CD4-positive, alpha-beta T cell (primary cell): ENCODE data around the gene CARS2. TPM values are rescaled to one million over a fixed set of nuclear protein-coding genes. Genes with fewer than 3 reads are reported as not detected.
A peak's percentile ranks its signal among the peaks of the same experiment; 100 is the strongest.

ENCODE experiments used
- ATAC-seq: fragments of 200-7000 bp; cut with Tn5 transposase; one replicate; pipeline ENCODE4 v1.10.0; 2022; ENCODE audit warnings: mild to moderate bottlenecking; ENCODE audit not compliant: poor library complexity
- CTCF ChIA-PET: fragments of 350-600 bp; sonication (Branson Sonifier 250); formaldehyde crosslinking; loops from one replicate; lab custom pipeline; 2021; ENCODE audit warnings: antibody characterized with exemption, inconsistent platforms; lab: Charles Lee
- POLR2A ChIA-PET: fragments of 350-600 bp; sonication (Branson Sonifier 250); formaldehyde crosslinking; loops from one replicate; lab custom pipeline; 2021; ENCODE audit warnings: antibody characterized with exemption, inconsistent platforms; lab: Charles Lee
- DNase-seq, 14 experiments: peaks; one replicate each; pipeline ENCODE4 v3.0.0-alpha.2; 2013 to 2020; ENCODE audit warnings: mixed read lengths in 2 of 14
- H3K27ac ChIP-seq, 2 donors: one replicate each; pipeline versions ENCODE4 v1.5.1 to v1.7.0; 2013; ENCODE audit warnings: low read length in 2 of 2, low read depth in 1 of 2, mild to moderate bottlenecking in 1 of 2
- H3K27me3 ChIP-seq, 2 experiments: 1 replicate in 1 of 2; 2 replicates in 1 of 2; pipeline versions ENCODE4 v1.6.1 to v1.7.0; 2013; ENCODE audit warnings: low read length in 2 of 2, control low read depth in 1 of 2, mild to moderate bottlenecking in 1 of 2, moderate library complexity in 1 of 2; ENCODE audit not compliant: insufficient read depth in 2 of 2, control insufficient read depth in 1 of 2
- H3K36me3 ChIP-seq: one replicate; pipeline ENCODE4 v1.6.1; 2013; ENCODE audit warnings: low read length, control low read depth; ENCODE audit not compliant: insufficient read depth
- H3K4me1 ChIP-seq: one replicate; pipeline ENCODE4 v1.6.1; 2013; ENCODE audit warnings: low read length, control low read depth; ENCODE audit not compliant: insufficient read depth
- H3K4me3 ChIP-seq: one replicate; pipeline ENCODE4 v1.5.1; 2013; ENCODE audit warnings: mild to moderate bottlenecking, low read length, moderate library complexity
- H3K9me3 ChIP-seq, 2 experiments: 1 replicate in 1 of 2; 2 replicates in 1 of 2; pipeline versions ENCODE4 v1.6.1 to v1.7.0; 2013; ENCODE audit warnings: low read length in 2 of 2, mild to moderate bottlenecking in 2 of 2, control low read depth in 1 of 2, moderate library complexity in 1 of 2; ENCODE audit not compliant: control insufficient read depth in 1 of 2, insufficient read depth in 1 of 2
- H3K27ac Mint-ChIP-seq: one replicate; pipeline ENCODE4 v1.8.0; 2020; ENCODE audit warnings: mixed read lengths
- H3K27me3 Mint-ChIP-seq: one replicate; pipeline ENCODE4 v1.8.0; 2021; ENCODE audit warnings: mixed read lengths
- H3K36me3 Mint-ChIP-seq: one replicate; pipeline ENCODE4 v1.8.0; 2021; ENCODE audit warnings: low read depth, mixed read lengths
- H3K4me1 Mint-ChIP-seq: one replicate; pipeline ENCODE4 v1.8.0; 2021; ENCODE audit warnings: low read depth, mixed read lengths
- H3K4me3 Mint-ChIP-seq: one replicate; pipeline ENCODE4 v1.8.0; 2020; ENCODE audit warnings: mild to moderate bottlenecking, mixed read lengths
- H3K9me3 Mint-ChIP-seq: one replicate; pipeline ENCODE4 v1.8.0; 2020; ENCODE audit warnings: mixed read lengths
- intact Hi-C, 2 experiments: fragments of 100-400 bp; cut with DNase I in 1 of 2; cut with micrococcal nuclease in 1 of 2; formaldehyde crosslinking; loops; one replicate each; pipeline versions ENCODE4 v1.15.1 to v1.9.0; 2023 to 2025; cut with DNase I, micrococcal nuclease
- total RNA-seq, 174 experiments: library from RNA in 2 of 174; stranded (reverse) in 2 of 174; gene quantifications; one replicate each; pipeline ENCODE4 v1.2.3 and lab custom pipeline; 2021 to 2026
- TF ChIP-seq, protein P1 (sequence below): fragments of 200-600 bp; IDR thresholded peaks from one replicate; pipeline ENCODE4 v1.8.0; 2022; ENCODE audit warnings: antibody characterized with exemption, mild to moderate bottlenecking

Gene CARS2
- total RNA-seq, 2 experiments from 2014 or later = 50.2 to 56.5 TPM

DNA sequence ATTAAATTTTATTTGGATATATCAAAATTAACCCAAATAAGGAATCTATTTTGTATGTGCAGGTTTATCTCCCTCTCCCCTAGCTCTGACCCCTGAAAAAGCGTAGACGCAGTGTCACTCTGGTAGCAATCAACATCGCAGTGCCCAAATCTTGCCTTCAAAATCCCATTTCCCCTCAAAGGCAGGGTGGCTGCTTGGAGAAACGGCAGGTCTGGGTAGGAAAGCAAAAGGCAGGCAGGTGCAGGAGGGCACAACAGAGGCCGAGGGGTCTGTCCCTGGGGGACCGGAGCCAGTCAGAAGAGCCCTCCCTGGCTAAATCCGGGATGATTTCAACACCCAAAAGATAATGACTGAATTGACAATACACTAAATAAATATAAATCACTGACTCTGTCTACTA lies 48.7 kb downstream of the CARS2 start:
- TF ChIP-seq, protein P1, sequence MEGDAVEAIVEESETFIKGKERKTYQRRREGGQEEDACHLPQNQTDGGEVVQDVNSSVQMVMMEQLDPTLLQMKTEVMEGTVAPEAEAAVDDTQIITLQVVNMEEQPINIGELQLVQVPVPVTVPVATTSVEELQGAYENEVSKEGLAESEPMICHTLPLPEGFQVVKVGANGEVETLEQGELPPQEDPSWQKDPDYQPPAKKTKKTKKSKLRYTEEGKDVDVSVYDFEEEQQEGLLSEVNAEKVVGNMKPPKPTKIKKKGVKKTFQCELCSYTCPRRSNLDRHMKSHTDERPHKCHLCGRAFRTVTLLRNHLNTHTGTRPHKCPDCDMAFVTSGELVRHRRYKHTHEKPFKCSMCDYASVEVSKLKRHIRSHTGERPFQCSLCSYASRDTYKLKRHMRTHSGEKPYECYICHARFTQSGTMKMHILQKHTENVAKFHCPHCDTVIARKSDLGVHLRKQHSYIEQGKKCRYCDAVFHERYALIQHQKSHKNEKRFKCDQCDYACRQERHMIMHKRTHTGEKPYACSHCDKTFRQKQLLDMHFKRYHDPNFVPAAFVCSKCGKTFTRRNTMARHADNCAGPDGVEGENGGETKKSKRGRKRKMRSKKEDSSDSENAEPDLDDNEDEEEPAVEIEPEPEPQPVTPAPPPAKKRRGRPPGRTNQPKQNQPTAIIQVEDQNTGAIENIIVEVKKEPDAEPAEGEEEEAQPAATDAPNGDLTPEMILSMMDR = no peak
- peaks cover 4% of the 10 kb centered on the region for H3K9me3 Mint-ChIP-seq
- CTCF ChIA-PET = no interaction called here

DNA sequence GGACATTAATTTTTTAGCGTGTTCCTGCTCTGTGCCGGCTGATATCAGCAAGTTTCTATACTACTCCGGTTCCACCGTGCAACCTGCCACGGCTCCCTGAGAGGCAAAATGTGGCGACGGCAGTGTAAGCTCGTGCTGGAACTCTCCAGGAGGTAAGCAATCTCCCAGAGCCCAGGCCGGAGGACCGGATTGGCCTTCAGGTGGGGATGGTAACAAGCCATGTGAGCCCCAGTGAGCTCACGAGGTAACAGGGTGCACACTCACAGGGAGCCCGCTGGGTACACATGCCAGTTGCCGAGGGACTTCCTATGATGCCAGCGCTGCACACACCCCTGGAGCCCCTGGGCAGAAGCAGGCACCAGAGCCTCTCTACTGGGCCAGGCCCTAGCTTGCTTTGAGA lies 52.1 kb downstream of the CARS2 start:
- H3K36me3 Mint-ChIP-seq = peaks cover 62% of the 10 kb centered on the region
- TF ChIP-seq, protein P1 = no peak
- H3K4me1 Mint-ChIP-seq = peaks cover 26% of the 10 kb centered on the region
- ChIA-PET CTCF (no interaction called here), POLR2A (interaction anchor here (1.3 kb wide), 1 partner anchor 10 kb away, joined by 5 read pairs; no protein-coding TSS in a partner anchor)
- intact Hi-C loops = no loop called here
- H3K27ac Mint-ChIP-seq = no peak overlapping the region
- DNase-seq (no peak), ATAC-seq (no peak)
- H3K27me3 Mint-ChIP-seq = no peaks in the 10 kb centered on the region
- H3K4me3 ChIP-seq = no peak overlapping the region
- H3K27ac ChIP-seq = no peak overlapping the region
- H3K9me3 ChIP-seq = no peaks in the 10 kb centered on the region
- peaks cover 8% of the 10 kb centered on the region for H3K4me1 ChIP-seq
- no peaks in the 10 kb centered on the region for H3K27me3 ChIP-seq
- H3K36me3 ChIP-seq = peaks cover 38% of the 10 kb centered on the region
- no peak overlapping the region for H3K4me3 Mint-ChIP-seq
- H3K9me3 Mint-ChIP-seq = no peaks in the 10 kb centered on the region

More for the DNA sequence above, 48.7 kb downstream of the CARS2 start:
- peaks cover 0 to 3% of the 10 kb centered on the region in 2 experiments for H3K9me3 ChIP-seq
- POLR2A ChIA-PET = no interaction called here
- peaks cover 11% of the 10 kb centered on the region for H3K4me1 ChIP-seq
- Mint-ChIP-seq H3K27ac (no peak overlapping the region), H3K27me3 (no peaks in the 10 kb centered on the region), H3K36me3 (peaks cover 77% of the 10 kb centered on the region), H3K4me3 (no peak overlapping the region), H3K4me1 (peaks cover 39% of the 10 kb centered on the region)
- no peak overlapping the region for H3K4me3 ChIP-seq
- intact Hi-C loops = no loop called here
- no peaks in the 10 kb centered on the region for H3K27me3 ChIP-seq
- no peak overlapping the region for H3K27ac ChIP-seq
- ATAC-seq = no peak
- H3K36me3 ChIP-seq = peaks cover 38% of the 10 kb centered on the region
- no peak for DNase-seq

DNA sequence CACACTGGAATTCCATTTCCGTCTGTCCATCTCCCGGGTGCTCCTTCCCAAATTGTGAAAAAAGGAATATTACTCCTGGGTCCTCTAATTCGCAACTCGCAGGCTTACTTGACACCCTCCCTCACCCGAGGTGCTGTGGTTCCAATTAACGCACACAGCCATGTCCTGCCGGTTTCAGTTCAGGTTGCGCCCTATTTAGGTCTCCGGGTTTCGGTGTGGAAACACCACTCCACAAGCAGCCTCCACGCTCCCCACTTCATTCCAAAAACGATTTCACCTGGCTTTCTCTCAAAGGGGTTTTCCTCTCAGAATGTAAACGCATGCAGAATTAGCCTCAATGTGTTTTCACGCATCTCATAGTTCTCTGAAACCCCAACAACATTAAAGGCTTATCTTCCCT lies 52.6 kb downstream of the CARS2 start:
- TF ChIP-seq, protein P1 = no peak
- Histone ChIP-seq H3K4me3 (no peak overlapping the region), H3K4me1 (peaks cover 3% of the 10 kb centered on the region), H3K36me3 (peaks cover 38% of the 10 kb centered on the region), H3K9me3 (no peaks in the 10 kb centered on the region), H3K27me3 (no peaks in the 10 kb centered on the region), H3K27ac (no peak overlapping the region)
- intact Hi-C loops = no loop called here
- ChIA-PET CTCF (no interaction called here), POLR2A (no interaction called here)
- peaks cover 61% of the 10 kb centered on the region for H3K36me3 Mint-ChIP-seq
- no peak overlapping the region for H3K27ac Mint-ChIP-seq
- no peak overlapping the region for H3K4me3 Mint-ChIP-seq
- no peaks in the 10 kb centered on the region for H3K27me3 Mint-ChIP-seq
- DNase-seq = peak in 1 of 14 experiments; percentile 2
- H3K4me1 Mint-ChIP-seq = peaks cover 20% of the 10 kb centered on the region
- ATAC-seq = no peak
- no peaks in the 10 kb centered on the region for H3K9me3 Mint-ChIP-seq
